PC-9 (cell line): ENCODE results near the gene OR6X1. TPM values are rescaled to one million over a fixed set of nuclear protein-coding genes. Genes with fewer than 3 reads are reported as not detected.
"Not testable (repeated sequence)": the region's sequence is repeated elsewhere in the genome, so short reads cannot be mapped to it uniquely, and the experiment has no call there.

Experiments used
- BruUV-seq: library from RNA; stranded (reverse); fragments of 400-500 nt; replicated peaks from 2 replicates; lab custom pipeline; 2021; lab: Mats Ljungman, UMichigan
- CTCF ChIA-PET: fragments of 300-600 bp; sonication (Branson Sonifier 250); formaldehyde crosslinking; loops from one replicate; lab custom pipeline; 2022; ENCODE audit warnings: antibody characterized with exemption; lab: Charles Lee
- POLR2A ChIA-PET: fragments of 300-600 bp; sonication (Branson Sonifier 250); formaldehyde crosslinking; loops from one replicate; lab custom pipeline; 2022; ENCODE audit warnings: antibody characterized with exemption; ENCODE audit not compliant: unreplicated experiment; lab: Charles Lee
- DNase-seq, 2 experiments: peaks; one replicate each; pipeline versions ENCODE4 v3.0.0 to v3.0.0-alpha.2; 2015 to 2022; ENCODE audit warnings: mixed read lengths in 1 of 2
- H2AFZ ChIP-seq: fragments of 200-600 bp; sonication (generic); 2 replicates; pipeline ENCODE4 v1.8.1; 2017; ENCODE audit warnings: antibody characterized with exemption
- H3F3A ChIP-seq: fragments of 200-600 bp; sonication (generic); 2 replicates; pipeline ENCODE4 v1.8.1; 2017; ENCODE audit warnings: antibody characterized with exemption, mild to moderate bottlenecking, low read depth; ENCODE audit not compliant: insufficient read depth
- H3K27ac ChIP-seq: fragments of 200-600 bp; sonication (generic); 2 replicates; pipeline ENCODE4 v1.6.1; 2016; ENCODE audit warnings: mixed run types
- H3K27me3 ChIP-seq: fragments of 200-600 bp; sonication (generic); 2 replicates; pipeline ENCODE4 v1.6.1; 2016; ENCODE audit warnings: low read depth, mixed run types; ENCODE audit not compliant: insufficient read depth
- H3K36me3 ChIP-seq: fragments of 200-600 bp; sonication (generic); 2 replicates; pipeline ENCODE4 v1.6.1; 2016; ENCODE audit warnings: low read depth, mixed run types
- H3K4me1 ChIP-seq: fragments of 200-600 bp; sonication (generic); replicated peaks from 2 replicates; pipeline ENCODE4 v1.6.1; 2016; ENCODE audit warnings: mixed run types; ENCODE audit not compliant: insufficient read depth
- H3K4me2 ChIP-seq: fragments of 200-600 bp; sonication (generic); 2 replicates; pipeline ENCODE4 v1.6.1; 2017; ENCODE audit warnings: mixed run types
- H3K4me3 ChIP-seq: fragments of 200-600 bp; sonication (generic); 2 replicates; pipeline ENCODE4 v1.6.1; 2016; ENCODE audit warnings: mixed run types
- H3K79me2 ChIP-seq: fragments of 200-600 bp; sonication (generic); 2 replicates; pipeline ENCODE4 v1.6.1; 2017; ENCODE audit warnings: low read depth, mixed run types
- H3K9me2 ChIP-seq: fragments of 200-600 bp; sonication (generic); 2 replicates; pipeline ENCODE4 v1.8.1; 2017; ENCODE audit warnings: mild to moderate bottlenecking; ENCODE audit not compliant: insufficient read depth
- H3K9me3 ChIP-seq: fragments of 200-600 bp; sonication (generic); 2 replicates; pipeline ENCODE4 v1.8.1; 2016; ENCODE audit warnings: low read depth; ENCODE audit not compliant: insufficient read depth
- H4K20me1 ChIP-seq: fragments of 200-600 bp; sonication (generic); 2 replicates; pipeline ENCODE4 v1.8.1; 2017; ENCODE audit not compliant: insufficient read depth
- CTCF ChIP-seq: fragments of 200-600 bp; sonication (generic); conservative IDR thresholded peaks from 2 replicates; pipeline ENCODE4 v1.6.1; 2017; ENCODE audit warnings: mixed run types, antibody characterized with exemption, mild to moderate bottlenecking, moderate library complexity
- EZH2 ChIP-seq: fragments of 200-600 bp; sonication (generic); IDR thresholded peaks from 2 replicates; pipeline ENCODE4 v1.8.0; 2017; ENCODE audit warnings: antibody characterized with exemption, low read depth
- intact Hi-C: fragments of 100-400 bp; cut with micrococcal nuclease; formaldehyde crosslinking; loops from one replicate; pipeline ENCODE4 v1.10.0; 2022; ENCODE audit not compliant: unreplicated experiment
- total RNA-seq: library from RNA; stranded (reverse); gene quantifications from 2 replicates; pipeline ENCODE4 v1.2.3, GENCODE V29; 2021

The OR6X1 gene
- total RNA-seq, 1 experiment from 2014 or later = not detected

DNA sequence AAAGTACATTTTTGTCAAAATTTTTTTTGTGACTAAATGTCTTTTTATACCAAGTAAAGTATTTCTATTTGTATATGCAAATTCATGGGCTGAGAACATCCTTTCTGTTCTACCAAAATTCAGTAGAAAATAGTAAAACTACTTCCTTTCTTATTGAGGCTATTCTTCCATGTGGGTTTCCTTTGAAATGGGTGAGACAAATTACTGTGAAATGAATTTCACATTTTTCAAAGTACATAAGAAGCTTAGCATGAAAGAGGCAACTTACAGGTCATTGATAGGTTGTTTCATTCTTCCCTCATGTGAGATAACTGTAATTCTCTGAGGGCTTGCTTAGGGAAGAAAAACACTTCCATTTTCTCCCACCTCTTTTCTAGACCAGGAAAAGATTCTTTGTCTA, 1.0 kb upstream of the OR6X1 start:
- Histone ChIP-seq H3K4me3 (no peak overlapping the region), H3K4me2 (no peak overlapping the region), H3K4me1 (no peaks in the 10 kb centered on the region), H2AFZ (no peak overlapping the region), H3K79me2 (no peaks in the 10 kb centered on the region), H3K27me3 (peaks cover 63% of the 10 kb centered on the region), H3K36me3 (no peaks in the 10 kb centered on the region), H4K20me1 (no peaks in the 10 kb centered on the region), H3K9me3 (no peaks in the 10 kb centered on the region), H3F3A (no peaks in the 10 kb centered on the region), H3K9me2 (no peaks in the 10 kb centered on the region), H3K27ac (no peak overlapping the region)
- TF ChIP-seq EZH2 (no peak), CTCF (no peak)
- BruUV-seq = no TSS peak
- ChIA-PET CTCF (no interaction called here), POLR2A (no interaction called here)
- DNase-seq = no peak
- intact Hi-C loops = no loop called here

DNA sequence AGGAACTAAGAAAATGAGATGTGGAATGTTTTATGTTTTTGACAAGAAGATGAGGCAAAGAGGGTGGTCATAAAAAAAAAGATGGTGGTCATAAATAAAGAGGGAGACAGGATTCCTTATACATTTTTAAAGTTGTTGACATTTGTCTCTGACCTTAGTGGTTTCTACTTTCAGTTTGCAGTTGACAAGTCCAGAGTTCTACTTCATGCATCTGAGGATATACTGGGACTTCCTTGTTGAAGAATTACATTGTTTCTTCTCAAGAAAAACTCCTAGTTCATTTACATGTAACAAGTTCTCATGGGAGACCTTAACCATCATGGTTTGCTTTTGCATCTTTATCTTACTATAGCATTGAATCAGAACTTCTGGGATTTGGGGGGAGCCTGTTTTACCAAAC, 1.2 kb downstream of the OR6X1 start:
- Histone ChIP-seq H2AFZ (no peak overlapping the region), H3K27me3 (peaks cover 57% of the 10 kb centered on the region), H3K27ac (no peak overlapping the region), H3K9me2 (no peaks in the 10 kb centered on the region), H3F3A (no peaks in the 10 kb centered on the region), H3K4me3 (no peak overlapping the region), H4K20me1 (no peaks in the 10 kb centered on the region), H3K79me2 (no peaks in the 10 kb centered on the region), H3K4me2 (no peak overlapping the region), H3K4me1 (no peaks in the 10 kb centered on the region), H3K9me3 (no peaks in the 10 kb centered on the region), H3K36me3 (no peaks in the 10 kb centered on the region)
- intact Hi-C loops = no loop called here
- TF ChIP-seq CTCF = no peak
- TF ChIP-seq EZH2 = no peak
- POLR2A ChIA-PET = no interaction called here
- BruUV-seq = no TSS peak
- CTCF ChIA-PET = no interaction called here
- no peak for DNase-seq

DNA sequence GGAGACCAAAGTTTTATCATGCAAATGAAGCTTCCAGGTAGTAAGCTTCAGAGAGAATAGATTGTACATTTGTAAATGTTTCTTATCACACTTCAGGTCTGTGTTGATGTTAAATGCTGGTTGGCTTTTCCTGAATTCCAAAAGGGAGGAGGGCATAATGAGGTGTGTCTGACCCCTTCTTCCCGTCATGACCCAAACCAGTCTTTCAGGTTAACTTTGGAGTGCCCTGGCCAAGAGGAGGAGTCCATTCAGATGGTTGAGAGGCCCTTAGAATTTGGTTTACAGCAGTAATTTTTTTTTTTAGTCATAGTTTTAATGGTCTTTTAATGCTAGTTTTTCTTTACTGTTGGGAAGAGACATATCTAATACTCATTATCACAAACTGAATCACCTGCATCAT, 2.5 kb downstream of the OR6X1 start:
- TF ChIP-seq CTCF = no peak
- no peak for TF ChIP-seq EZH2
- Histone ChIP-seq H3K9me3 (no peaks in the 10 kb centered on the region), H3K4me1 (no peaks in the 10 kb centered on the region), H3K27me3 (peaks cover 44% of the 10 kb centered on the region), H3K36me3 (no peaks in the 10 kb centered on the region), H3K9me2 (no peaks in the 10 kb centered on the region), H3K27ac (no peak overlapping the region), H3F3A (no peaks in the 10 kb centered on the region), H3K4me2 (no peak overlapping the region), H3K4me3 (no peak overlapping the region), H2AFZ (no peak overlapping the region), H3K79me2 (no peaks in the 10 kb centered on the region), H4K20me1 (no peaks in the 10 kb centered on the region)
- ChIA-PET CTCF (no interaction called here), POLR2A (no interaction called here)
- DNase-seq = no peak
- no TSS peak for BruUV-seq
- intact Hi-C loops = no loop called here

GRCh38 chr11:123748349-123748748, 6.0 kb downstream of the OR6X1 start:
- DNase-seq, H3F3A ChIP-seq, H3K4me1 ChIP-seq, BruUV-seq, H4K20me1 ChIP-seq, H3K9me2 ChIP-seq, H3K4me3 ChIP-seq, H3K36me3 ChIP-seq, H3K4me2 ChIP-seq, intact Hi-C loops, H2AFZ ChIP-seq, CTCF ChIA-PET, H3K79me2 ChIP-seq, POLR2A ChIA-PET, H3K27ac ChIP-seq, H3K9me3 ChIP-seq: not testable (repeated sequence)
- 0 out of 2 replicates have a peak, but pooled peaks cover 16% of the 10 kb centered on the region for H3K27me3 ChIP-seq
